ENCODE measurements around the gene MAGEB16. TPM values are rescaled to one million over a fixed set of nuclear protein-coding genes. Genes with fewer than 3 reads are reported as not detected.

MAGEB16 gene
- total RNA-seq, 3 donors from 2014 or later = not detected

DNA sequence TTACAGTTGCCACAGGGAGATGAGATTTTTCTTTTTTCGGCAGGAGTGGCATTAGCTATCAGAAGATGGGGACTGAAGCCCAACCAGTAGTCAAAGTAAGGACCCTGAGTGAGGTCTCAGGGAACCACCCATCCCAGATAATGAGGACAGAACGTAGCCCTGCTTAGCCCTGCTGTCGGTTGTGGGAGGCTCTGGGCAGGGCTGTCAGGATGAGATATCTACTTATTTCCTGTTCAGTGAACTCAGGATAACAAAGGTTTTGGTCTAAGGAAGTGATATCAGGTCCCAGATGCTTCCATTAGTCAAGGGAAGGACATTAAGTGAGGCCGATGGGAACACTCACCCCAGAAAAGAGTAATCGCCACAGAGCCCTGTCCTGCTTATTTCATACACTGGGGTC lies 2.3 kb downstream of the MAGEB16 start:
- Histone ChIP-seq H3K27me3 (peaks cover 0 to 25% of the 10 kb centered on the region in 2 donors), H3K36me3 (no peaks in the 10 kb centered on the region), H3K27ac (no peak overlapping the region), H3K4me3 (no peak overlapping the region), H3K9me3 (no peaks in the 10 kb centered on the region), H3K4me1 (no peaks in the 10 kb centered on the region)
- TF ChIP-seq, protein P1, sequence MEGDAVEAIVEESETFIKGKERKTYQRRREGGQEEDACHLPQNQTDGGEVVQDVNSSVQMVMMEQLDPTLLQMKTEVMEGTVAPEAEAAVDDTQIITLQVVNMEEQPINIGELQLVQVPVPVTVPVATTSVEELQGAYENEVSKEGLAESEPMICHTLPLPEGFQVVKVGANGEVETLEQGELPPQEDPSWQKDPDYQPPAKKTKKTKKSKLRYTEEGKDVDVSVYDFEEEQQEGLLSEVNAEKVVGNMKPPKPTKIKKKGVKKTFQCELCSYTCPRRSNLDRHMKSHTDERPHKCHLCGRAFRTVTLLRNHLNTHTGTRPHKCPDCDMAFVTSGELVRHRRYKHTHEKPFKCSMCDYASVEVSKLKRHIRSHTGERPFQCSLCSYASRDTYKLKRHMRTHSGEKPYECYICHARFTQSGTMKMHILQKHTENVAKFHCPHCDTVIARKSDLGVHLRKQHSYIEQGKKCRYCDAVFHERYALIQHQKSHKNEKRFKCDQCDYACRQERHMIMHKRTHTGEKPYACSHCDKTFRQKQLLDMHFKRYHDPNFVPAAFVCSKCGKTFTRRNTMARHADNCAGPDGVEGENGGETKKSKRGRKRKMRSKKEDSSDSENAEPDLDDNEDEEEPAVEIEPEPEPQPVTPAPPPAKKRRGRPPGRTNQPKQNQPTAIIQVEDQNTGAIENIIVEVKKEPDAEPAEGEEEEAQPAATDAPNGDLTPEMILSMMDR (IDR thresholded peaks at IDR 0.05) = no peak
- TF ChIP-seq POLR2A (IDR thresholded peaks at IDR 0.05) (no peak), POLR2AphosphoS5 (IDR thresholded peaks at IDR 0.05) (no peak)
- intact Hi-C loops (cut with DNase I; ENCODE audit: low total_unique reads) = no loop called here
- DNase-seq (ENCODE audit: low spot score in 2 of 2) = no peak

DNA sequence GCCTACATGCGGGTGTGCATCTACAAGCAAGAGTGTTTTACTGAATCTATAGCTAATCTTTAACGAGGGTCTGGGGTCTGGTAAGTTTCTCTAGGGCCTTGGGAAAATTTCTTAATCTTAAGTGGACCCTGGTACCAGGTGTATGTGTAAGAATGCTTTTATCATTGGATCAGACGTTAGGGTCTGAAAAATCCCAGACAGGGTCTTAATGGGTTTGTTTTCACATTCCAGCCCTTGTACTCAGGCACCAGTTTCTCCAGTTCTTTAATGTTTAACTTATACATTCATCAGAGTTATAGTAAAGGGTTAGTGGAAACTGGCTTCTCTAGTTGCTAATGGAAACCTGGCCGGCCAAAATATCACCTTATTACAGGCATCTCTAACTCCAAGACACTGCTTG lies 11.6 kb downstream of the MAGEB16 start:
- Histone ChIP-seq H3K27ac (no peak overlapping the region), H3K4me3 (no peak overlapping the region), H3K36me3 (no peaks in the 10 kb centered on the region), H3K27me3 (peaks cover 0 to 15% of the 10 kb centered on the region in 2 donors), H3K4me1 (no peaks in the 10 kb centered on the region), H3K9me3 (no peaks in the 10 kb centered on the region)
- intact Hi-C loops (cut with DNase I; ENCODE audit: low total_unique reads) = no loop called here
- TF ChIP-seq POLR2AphosphoS5 (IDR thresholded peaks at IDR 0.05) (no peak), POLR2A (IDR thresholded peaks at IDR 0.05) (no peak)
- TF ChIP-seq, protein P1 (IDR thresholded peaks at IDR 0.05) = no peak
- no peak for DNase-seq (ENCODE audit: low spot score in 2 of 2)

DNA sequence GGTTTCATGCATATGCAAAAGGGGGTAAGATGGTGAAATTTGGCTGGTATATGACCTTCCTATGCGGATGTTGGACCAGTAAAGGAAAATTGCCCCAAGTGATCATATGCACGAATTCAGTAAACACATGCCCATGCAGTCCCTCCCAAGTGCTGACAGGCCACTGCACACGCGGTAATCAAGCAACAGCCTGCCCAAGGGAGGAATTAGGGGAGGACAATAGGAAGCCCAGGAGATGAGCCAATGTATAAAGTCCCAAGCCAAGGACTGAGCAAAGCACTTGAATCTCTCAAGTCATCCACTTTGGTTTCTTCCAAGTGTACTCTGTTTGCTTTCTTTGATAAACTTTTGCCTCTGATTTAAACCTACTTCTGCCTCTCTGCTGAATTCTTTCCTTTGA lies 21.1 kb downstream of the MAGEB16 start:
- intact Hi-C loops (cut with DNase I; ENCODE audit: low total_unique reads) = no loop called here
- TF ChIP-seq POLR2A (IDR thresholded peaks at IDR 0.05) = no peak
- TF ChIP-seq POLR2AphosphoS5 (IDR thresholded peaks at IDR 0.05) = no peak
- Histone ChIP-seq H3K36me3 (no peaks in the 10 kb centered on the region), H3K27ac (no peak overlapping the region), H3K4me1 (no peaks in the 10 kb centered on the region), H3K4me3 (no peak overlapping the region), H3K9me3 (no peaks in the 10 kb centered on the region), H3K27me3 (peaks cover 0 to 16% of the 10 kb centered on the region in 2 donors)
- no peak for DNase-seq (ENCODE audit: low spot score in 2 of 2)

DNA sequence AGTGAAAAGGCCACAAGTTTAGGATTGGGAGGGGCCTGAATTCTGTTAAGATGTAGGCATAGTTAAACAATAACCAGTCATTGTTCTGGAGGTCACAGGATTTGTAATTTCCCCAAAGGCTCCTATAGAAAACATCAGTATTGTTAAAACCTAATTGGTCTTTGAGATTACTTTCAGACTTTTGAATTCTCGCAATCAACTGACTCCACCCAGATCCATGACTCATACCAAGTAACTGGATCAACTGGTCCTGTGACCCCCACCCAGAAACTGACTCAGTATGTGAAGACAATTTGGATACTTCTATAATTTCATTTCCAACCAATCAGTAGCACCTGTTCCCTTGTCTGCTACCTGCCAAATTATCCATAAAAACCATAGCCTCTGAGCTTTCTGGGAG lies 28.4 kb downstream of the MAGEB16 start:
- Histone ChIP-seq H3K9me3 (no peaks in the 10 kb centered on the region), H3K4me3 (no peak overlapping the region), H3K27me3 (peaks cover 0 to 10% of the 10 kb centered on the region in 2 donors), H3K4me1 (no peaks in the 10 kb centered on the region), H3K27ac (no peak overlapping the region), H3K36me3 (no peaks in the 10 kb centered on the region)
- TF ChIP-seq POLR2A (IDR thresholded peaks at IDR 0.05) = no peak
- TF ChIP-seq POLR2AphosphoS5 (IDR thresholded peaks at IDR 0.05) = no peak
- TF ChIP-seq, protein P1 (IDR thresholded peaks at IDR 0.05) = no peak
- no peak for DNase-seq (ENCODE audit: low spot score in 2 of 2)
- intact Hi-C loops (cut with DNase I; ENCODE audit: low total_unique reads) = no loop called here

DNA sequence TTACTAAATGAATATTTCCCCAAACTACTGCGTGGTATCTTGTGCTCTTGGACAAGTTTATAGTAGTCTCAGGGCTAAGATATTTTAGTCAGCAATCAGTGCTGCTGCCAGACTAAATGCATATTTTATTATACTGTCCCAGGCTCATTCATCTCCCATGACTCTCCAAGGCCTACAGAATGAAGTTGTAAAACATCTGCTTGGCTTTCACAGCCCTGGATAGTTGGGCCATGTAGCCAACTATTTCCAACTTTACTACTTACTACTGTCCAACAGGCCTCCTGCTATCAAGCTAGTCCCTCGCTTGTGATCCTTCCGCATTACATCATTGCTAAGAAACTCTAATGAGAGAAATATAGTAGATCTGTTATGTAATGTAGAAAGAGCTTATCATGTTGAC lies 31.4 kb downstream of the MAGEB16 start:
- intact Hi-C loops (cut with DNase I; ENCODE audit: low total_unique reads) = no loop called here
- H3K4me3 ChIP-seq = no peak overlapping the region
- H3K4me1 ChIP-seq = no peaks in the 10 kb centered on the region
- no peaks in the 10 kb centered on the region for H3K9me3 ChIP-seq
- TF ChIP-seq POLR2AphosphoS5 (IDR thresholded peaks at IDR 0.05) = no peak
- TF ChIP-seq, protein P1 (IDR thresholded peaks at IDR 0.05) = no peak
- TF ChIP-seq POLR2A (IDR thresholded peaks at IDR 0.05) = no peak
- H3K27ac ChIP-seq = no peak overlapping the region
- no peak for DNase-seq (ENCODE audit: low spot score in 2 of 2)
- H3K27me3 ChIP-seq = peaks cover 0 to 14% of the 10 kb centered on the region in 2 donors
- H3K36me3 ChIP-seq = no peaks in the 10 kb centered on the region

DNA sequence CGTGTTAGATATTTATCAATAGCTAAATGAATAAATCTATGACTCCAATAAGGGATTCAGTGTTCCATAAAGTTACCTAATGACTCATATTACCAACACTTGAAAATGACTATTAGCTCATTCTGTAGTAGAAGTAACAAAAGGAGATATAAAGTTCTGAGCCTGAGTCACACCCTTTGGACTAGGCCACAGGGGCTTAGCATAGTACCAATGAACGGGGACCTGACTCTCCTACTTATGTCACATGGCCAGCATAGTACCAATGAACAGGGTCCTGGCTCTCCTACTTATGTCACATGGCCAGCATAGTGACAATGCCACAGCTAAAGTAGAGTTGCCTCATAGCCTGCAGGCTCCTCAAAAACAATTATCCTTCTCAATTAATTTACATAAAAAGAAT lies 43.7 kb downstream of the MAGEB16 start:
- TF ChIP-seq POLR2AphosphoS5 (IDR thresholded peaks at IDR 0.05) (no peak), POLR2A (IDR thresholded peaks at IDR 0.05) (no peak)
- TF ChIP-seq, protein P1 (IDR thresholded peaks at IDR 0.05) = no peak
- Histone ChIP-seq H3K4me3 (no peak overlapping the region), H3K4me1 (no peaks in the 10 kb centered on the region), H3K27me3 (peaks cover 0 to 14% of the 10 kb centered on the region in 2 donors), H3K27ac (no peak overlapping the region), H3K9me3 (no peaks in the 10 kb centered on the region), H3K36me3 (no peaks in the 10 kb centered on the region)
- intact Hi-C loops (cut with DNase I; ENCODE audit: low total_unique reads) = no loop called here
- DNase-seq (ENCODE audit: low spot score in 2 of 2) = no peak

Data from breast epithelium (tissue), 4 donors.